ENCODE results near the gene GPT2. TPM values are rescaled to one million over a fixed set of nuclear protein-coding genes. Genes with fewer than 3 reads are reported as not detected.
"Not testable (repeated sequence)": the region's sequence is repeated elsewhere in the genome, so short reads cannot be mapped to it uniquely, and the experiment has no call there.

GPT2 gene
- total RNA-seq, 1 donor from 2014 or later, result 17.4 TPM

DNA sequence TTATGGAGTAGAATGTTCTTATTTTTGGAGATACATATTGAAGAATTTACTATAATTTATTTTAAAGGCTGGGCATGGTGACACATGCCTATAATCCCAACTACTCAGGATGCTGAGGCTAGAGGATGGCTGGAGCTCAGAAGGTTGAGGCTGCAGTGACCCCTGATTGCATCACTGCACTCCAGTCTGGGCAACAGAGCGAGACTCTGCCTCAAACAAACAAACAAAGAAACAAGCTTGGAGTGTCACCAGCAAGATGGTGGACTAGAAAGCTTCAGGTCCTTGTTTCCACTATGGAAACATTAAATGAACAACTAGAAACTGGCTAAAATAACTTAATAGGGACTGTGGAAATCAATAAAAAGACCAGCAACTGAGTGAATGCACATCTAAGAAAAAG, 17.9 kb upstream of the GPT2 start:
- H3K4me3 Mint-ChIP-seq, result no peak overlapping the region
- H3K36me3 Mint-ChIP-seq (ENCODE audit: low read depth), result no peaks in the 10 kb centered on the region
- DNase-seq (no peak), ATAC-seq (ENCODE audit: low read depth) (no peak)
- no peak overlapping the region for H3K27ac Mint-ChIP-seq
- intact Hi-C loops (cut with micrococcal nuclease), result no loop called here
- ChIA-PET POLR2A (no interaction called here), CTCF (no interaction called here)
- H3K9me3 Mint-ChIP-seq, result no peaks in the 10 kb centered on the region
- TF ChIP-seq, protein P1, sequence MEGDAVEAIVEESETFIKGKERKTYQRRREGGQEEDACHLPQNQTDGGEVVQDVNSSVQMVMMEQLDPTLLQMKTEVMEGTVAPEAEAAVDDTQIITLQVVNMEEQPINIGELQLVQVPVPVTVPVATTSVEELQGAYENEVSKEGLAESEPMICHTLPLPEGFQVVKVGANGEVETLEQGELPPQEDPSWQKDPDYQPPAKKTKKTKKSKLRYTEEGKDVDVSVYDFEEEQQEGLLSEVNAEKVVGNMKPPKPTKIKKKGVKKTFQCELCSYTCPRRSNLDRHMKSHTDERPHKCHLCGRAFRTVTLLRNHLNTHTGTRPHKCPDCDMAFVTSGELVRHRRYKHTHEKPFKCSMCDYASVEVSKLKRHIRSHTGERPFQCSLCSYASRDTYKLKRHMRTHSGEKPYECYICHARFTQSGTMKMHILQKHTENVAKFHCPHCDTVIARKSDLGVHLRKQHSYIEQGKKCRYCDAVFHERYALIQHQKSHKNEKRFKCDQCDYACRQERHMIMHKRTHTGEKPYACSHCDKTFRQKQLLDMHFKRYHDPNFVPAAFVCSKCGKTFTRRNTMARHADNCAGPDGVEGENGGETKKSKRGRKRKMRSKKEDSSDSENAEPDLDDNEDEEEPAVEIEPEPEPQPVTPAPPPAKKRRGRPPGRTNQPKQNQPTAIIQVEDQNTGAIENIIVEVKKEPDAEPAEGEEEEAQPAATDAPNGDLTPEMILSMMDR (IDR thresholded peaks at IDR 0.05), result no peak
- H3K27me3 Mint-ChIP-seq, result no peaks in the 10 kb centered on the region
- peaks cover 9% of the 10 kb centered on the region for H3K4me1 Mint-ChIP-seq

DNA sequence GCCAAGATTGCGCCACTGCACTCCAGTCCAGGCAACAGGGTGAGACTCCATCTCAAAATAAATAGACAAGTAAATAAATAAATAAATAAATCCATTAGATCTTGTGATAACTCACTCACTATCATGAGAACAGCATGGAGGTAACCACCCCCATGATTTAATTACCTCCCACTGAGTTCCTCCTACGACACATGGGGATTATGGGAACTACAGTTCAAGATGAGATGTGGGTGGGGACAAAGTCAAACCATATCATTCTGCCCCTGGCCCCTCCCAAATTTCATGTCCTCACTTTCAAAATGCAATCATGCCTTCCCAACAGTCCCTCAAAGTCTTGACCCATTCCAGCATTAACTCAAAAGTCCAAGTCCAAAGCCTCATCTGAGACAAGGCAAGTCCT, 16.7 kb upstream of the GPT2 start:
- ATAC-seq (ENCODE audit: low read depth); H3K27ac Mint-ChIP-seq; intact Hi-C loops (cut with micrococcal nuclease); DNase-seq; H3K9me3 Mint-ChIP-seq; H3K4me3 Mint-ChIP-seq; H3K4me1 Mint-ChIP-seq; POLR2A ChIA-PET; H3K27me3 Mint-ChIP-seq; H3K36me3 Mint-ChIP-seq (ENCODE audit: low read depth): not testable (repeated sequence)
- CTCF ChIA-PET, result interaction anchor here (1.4 kb wide), 1 partner anchor 14 kb away, joined by 4 read pairs; no protein-coding TSS in a partner anchor

DNA sequence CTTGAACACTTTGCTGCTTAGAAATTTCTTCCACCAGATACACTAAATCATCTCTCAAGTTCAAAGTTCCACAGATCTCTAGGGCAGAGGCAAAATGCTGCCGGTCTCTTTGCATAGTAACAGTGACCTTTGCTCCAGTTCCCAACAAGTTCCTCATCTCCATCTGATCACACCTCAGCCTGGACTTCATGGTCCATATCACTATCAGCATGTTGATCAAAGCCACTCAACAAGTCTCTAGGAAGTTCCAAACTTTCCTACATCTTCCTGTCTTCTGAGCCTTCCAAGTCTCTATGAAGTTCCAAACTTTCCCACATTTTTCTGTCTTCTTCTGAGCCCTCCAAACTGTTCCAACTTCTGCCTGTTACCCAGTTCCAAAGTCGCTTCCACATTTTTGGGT, 15.3 kb upstream of the GPT2 start:
- CTCF ChIA-PET; DNase-seq; POLR2A ChIA-PET; H3K4me1 Mint-ChIP-seq; intact Hi-C loops (cut with micrococcal nuclease); H3K36me3 Mint-ChIP-seq (ENCODE audit: low read depth); H3K27me3 Mint-ChIP-seq; ATAC-seq (ENCODE audit: low read depth); H3K27ac Mint-ChIP-seq; H3K4me3 Mint-ChIP-seq; H3K9me3 Mint-ChIP-seq: not testable (repeated sequence)

DNA sequence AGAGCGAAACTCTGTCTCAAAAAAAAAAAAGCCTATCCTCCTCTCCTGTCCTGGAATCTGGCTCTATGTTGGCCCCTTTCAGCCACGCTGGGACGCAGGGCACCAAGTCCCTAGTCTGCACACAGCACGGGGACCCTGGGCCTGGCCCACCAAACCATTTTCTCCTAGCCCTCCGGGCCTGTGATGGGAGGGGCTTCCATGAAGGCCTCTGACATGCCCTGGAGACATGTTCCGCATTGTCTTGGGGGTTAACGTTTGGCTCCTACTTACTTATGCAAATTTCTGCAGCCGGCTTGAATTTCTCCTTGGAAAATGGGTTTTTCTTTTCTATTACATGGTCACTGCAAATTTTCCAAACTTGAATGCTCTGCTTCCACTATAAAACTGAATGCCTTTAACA, 12.6 kb upstream of the GPT2 start:
- no peaks in the 10 kb centered on the region for H3K9me3 Mint-ChIP-seq
- intact Hi-C loops (cut with micrococcal nuclease), result no loop called here
- H3K36me3 Mint-ChIP-seq (ENCODE audit: low read depth), result no peaks in the 10 kb centered on the region
- no peaks in the 10 kb centered on the region for H3K27me3 Mint-ChIP-seq
- no peak overlapping the region for H3K27ac Mint-ChIP-seq
- ChIA-PET CTCF (no interaction called here), POLR2A (no interaction called here)
- no peak for DNase-seq
- H3K4me3 Mint-ChIP-seq, result no peak overlapping the region
- no peaks in the 10 kb centered on the region for H3K4me1 Mint-ChIP-seq
- no peak for ATAC-seq (ENCODE audit: low read depth)
- TF ChIP-seq, protein P1 (IDR thresholded peaks at IDR 0.05), result no peak

DNA sequence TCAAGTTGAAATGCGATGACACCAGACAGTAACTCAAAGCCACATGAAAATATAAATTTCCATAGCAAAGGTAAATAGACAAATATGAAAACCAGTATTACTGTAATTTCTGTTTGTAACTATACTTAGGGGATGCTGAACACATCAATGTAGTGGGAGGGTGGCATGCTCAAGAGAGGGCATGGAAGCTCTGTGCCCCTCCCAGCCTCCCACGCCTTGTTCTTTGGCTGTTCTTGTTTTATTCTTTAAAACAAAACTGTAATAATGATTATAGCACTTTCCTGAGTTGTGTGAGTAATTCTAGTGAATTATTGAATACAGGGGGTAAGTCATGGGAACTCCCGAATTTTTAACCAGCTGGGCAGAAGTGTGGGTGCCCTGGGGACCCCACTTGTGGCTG, 11.0 kb upstream of the GPT2 start:
- no peak for DNase-seq
- CTCF ChIA-PET, result interaction anchor here (0.8 kb wide), 1 partner anchor 19 kb away, joined by 3 read pairs; no protein-coding TSS in a partner anchor
- POLR2A ChIA-PET, result no interaction called here
- Mint-ChIP-seq H3K4me1 (no peaks in the 10 kb centered on the region), H3K4me3 (no peak overlapping the region), H3K9me3 (no peaks in the 10 kb centered on the region), H3K36me3 (ENCODE audit: low read depth) (no peaks in the 10 kb centered on the region), H3K27ac (no peak overlapping the region), H3K27me3 (no peaks in the 10 kb centered on the region)
- TF ChIP-seq, protein P1 (IDR thresholded peaks at IDR 0.05), result no peak
- intact Hi-C loops (cut with micrococcal nuclease), result no loop called here
- no peak for ATAC-seq (ENCODE audit: low read depth)

DNA sequence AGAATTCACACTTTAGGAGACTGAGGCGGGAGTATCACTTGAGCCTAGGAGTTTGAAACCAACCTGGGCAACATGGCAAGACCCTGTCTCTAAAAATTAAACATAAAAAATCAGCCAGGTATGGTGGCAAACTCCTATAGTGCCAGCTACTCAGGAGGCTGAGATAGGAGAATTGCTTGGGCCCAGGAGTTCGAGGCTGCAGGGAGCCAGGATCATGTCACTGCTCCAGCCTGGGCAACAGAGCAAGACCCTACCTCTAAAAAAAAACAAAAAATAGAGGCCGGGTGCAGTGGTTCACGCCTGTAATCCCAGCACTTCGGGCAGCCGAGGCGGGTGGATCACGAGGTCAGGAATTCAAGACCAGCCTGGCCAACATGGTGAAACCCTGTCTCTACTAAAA, 8.9 kb upstream of the GPT2 start:
- Mint-ChIP-seq H3K27ac (no peak overlapping the region), H3K36me3 (ENCODE audit: low read depth) (no peaks in the 10 kb centered on the region), H3K9me3 (no peaks in the 10 kb centered on the region), H3K4me1 (no peaks in the 10 kb centered on the region), H3K4me3 (no peak overlapping the region), H3K27me3 (no peaks in the 10 kb centered on the region)
- ChIA-PET POLR2A (interaction anchor here (0.6 kb wide), 1 partner anchor 688 kb away, joined by 4 read pairs; no protein-coding TSS in a partner anchor), CTCF (no interaction called here)
- ATAC-seq (ENCODE audit: low read depth) (no peak), DNase-seq (no peak)
- TF ChIP-seq, protein P1 (IDR thresholded peaks at IDR 0.05), result no peak
- intact Hi-C loops (cut with micrococcal nuclease), result no loop called here
